ENCODE results near the gene TMEM95. TPM values are rescaled to one million over a fixed set of nuclear protein-coding genes. Genes with fewer than 3 reads are reported as not detected.

Gene TMEM95
- total and polyA plus RNA-seq, 2 experiments from 2014 or later: not detected

GRCh38 chr17:7382901-7383300, 27.9 kb downstream of the TMEM95 start:
- DNase-seq (ENCODE audit: low spot score): no peak

More at GRCh38 chr17:7382901-7383300, 27.9 kb downstream of the TMEM95 start:
- Mint-ChIP-seq H3K27ac (no peak overlapping the region), H3K27me3 (ENCODE audit: insufficient read depth, low read depth, poor library complexity) (peaks cover 44% of the 10 kb centered on the region), H3K4me1 (peaks cover 21% of the 10 kb centered on the region), H3K4me3 (peak overlapping the region; percentile 23; the same call in 1 of the 3 replicates), H3K9me3 (peaks cover 13% of the 10 kb centered on the region), H3K36me3 (ENCODE audit: low read depth) (peaks cover 7% of the 10 kb centered on the region; the same call in 2 of the 3 replicates)
- no peaks in the 10 kb centered on the region for H3K9me2 ChIP-seq (ENCODE audit: insufficient read depth)
- no peaks in the 10 kb centered on the region for H3K79me2 ChIP-seq (replicated peaks; ENCODE audit: insufficient read depth)
- no peak overlapping the region; the same call in 1 of the 2 replicates for H3K4me3 ChIP-seq
- H3F3A ChIP-seq (replicated peaks; ENCODE audit: low read depth): peaks cover 20% of the 10 kb centered on the region; the same call in 1 of the 2 replicates
- H3K27ac ChIP-seq (ENCODE audit: low read depth): no peak overlapping the region
- no peak overlapping the region for H2AFZ ChIP-seq
- peaks cover 42% of the 10 kb centered on the region for H3K27me3 ChIP-seq (ENCODE audit: insufficient read depth)
- H4K20me1 ChIP-seq (replicated peaks; ENCODE audit: insufficient read depth): no peaks in the 10 kb centered on the region; the same call in 1 of the 2 replicates
- no peak for ATAC-seq
- no peak overlapping the region for H3K4me2 ChIP-seq
- H3K4me1 ChIP-seq (ENCODE audit: insufficient read depth): peaks cover 17% of the 10 kb centered on the region
- H3K36me3 ChIP-seq (ENCODE audit: insufficient read depth): no peaks in the 10 kb centered on the region; the same call in 1 of the 2 replicates
- TF ChIP-seq POLR2AphosphoS5 (IDR thresholded peaks at IDR 0.05; ENCODE audit: low read depth) (no peak), NANOG (IDR thresholded peaks at IDR 0.05; ENCODE audit: borderline replicate concordance) (no peak), ETS1 (IDR thresholded peaks at IDR 0.05) (no peak), STAT1 (IDR thresholded peaks at IDR 0.05; ENCODE audit: unreplicated experiment) (no peak), ZNF462 (CRISPR knock-in tag; IDR thresholded peaks at IDR 0.05) (no peak), JUNB (IDR thresholded peaks at IDR 0.05; ENCODE audit: unreplicated experiment) (no peak), EZH2phosphoT487 (IDR thresholded peaks at IDR 0.05; ENCODE audit: unreplicated experiment) (no peak)

All from GM23338 (cell line).